NCI-H146 treated with DMSO at 0.1 percent for 48 hours (cell line): Measurements from ENCODE around the gene TBC1D5.
"Not testable (repeated sequence)": the region's sequence is repeated elsewhere in the genome, so short reads cannot be mapped to it uniquely, and the experiment has no call there.

ENCODE experiments used
- DNase-seq: peaks from one replicate; lab custom pipeline; 2025; ENCODE audit not compliant: unreplicated experiment; lab: John Stamatoyannopoulos, UW

The TBC1D5 gene

DNA sequence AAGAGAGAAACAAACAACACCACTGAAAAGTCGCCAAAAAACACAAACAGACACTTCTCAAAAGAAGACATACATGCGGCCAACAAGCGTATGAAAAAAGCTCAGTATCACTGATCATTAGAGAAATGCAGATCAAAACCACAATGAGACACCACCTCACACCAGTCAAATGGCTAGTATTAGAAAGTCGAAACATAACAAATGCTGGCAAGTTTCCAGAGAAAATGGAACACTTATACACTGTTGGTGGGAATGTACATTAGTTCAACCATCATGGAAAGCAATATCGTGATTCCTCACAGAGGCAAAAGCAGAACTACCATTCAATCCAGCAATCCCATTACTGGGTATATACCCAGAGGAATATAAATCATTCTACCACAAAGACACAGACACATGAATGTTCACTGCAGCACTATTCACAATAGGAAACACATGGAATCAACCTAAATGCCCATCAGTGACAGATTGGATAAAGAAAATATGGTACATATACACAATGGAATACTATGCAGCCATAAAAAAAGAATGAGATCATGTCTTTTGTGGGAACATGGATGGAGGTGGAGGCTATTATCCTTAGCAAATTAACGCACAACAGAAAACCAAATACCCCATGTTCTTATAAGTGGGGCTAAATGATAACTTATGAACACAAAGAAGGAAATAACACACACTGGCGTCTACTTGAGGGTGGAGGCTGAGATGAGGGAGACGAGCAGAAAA, 93.6 kb downstream of the TBC1D5 start:
- DNase-seq = not testable (repeated sequence)

DNA sequence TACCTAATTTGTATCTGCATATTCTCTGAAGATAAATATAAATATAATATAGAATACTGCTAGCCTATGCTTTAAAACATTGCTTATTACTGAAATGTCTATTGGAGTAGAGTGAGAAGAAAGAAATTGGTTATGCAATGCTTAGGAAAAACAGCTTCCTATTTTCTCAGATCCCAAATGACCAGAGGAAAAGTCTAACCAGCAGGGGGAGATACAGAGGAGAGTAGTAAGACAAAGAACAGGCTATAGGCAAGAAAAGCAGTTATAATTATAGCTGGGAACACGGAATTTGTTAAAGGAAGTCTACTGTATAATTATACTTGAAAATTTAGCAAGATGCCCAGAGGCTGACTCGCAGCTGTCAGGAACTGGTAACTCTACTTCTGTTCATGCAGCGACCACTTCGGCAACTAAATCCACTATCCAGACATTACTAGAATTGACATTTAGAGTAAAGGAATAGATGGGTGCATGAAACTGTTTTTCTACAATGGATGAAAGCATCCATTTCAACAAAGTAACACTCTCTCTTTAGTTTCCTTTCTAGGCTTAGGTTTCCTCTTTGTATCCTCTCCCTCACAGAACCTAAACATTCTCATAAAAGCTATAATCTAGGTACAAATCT, 97.2 kb downstream of the TBC1D5 start:
- DNase-seq = peak; percentile 45

DNA sequence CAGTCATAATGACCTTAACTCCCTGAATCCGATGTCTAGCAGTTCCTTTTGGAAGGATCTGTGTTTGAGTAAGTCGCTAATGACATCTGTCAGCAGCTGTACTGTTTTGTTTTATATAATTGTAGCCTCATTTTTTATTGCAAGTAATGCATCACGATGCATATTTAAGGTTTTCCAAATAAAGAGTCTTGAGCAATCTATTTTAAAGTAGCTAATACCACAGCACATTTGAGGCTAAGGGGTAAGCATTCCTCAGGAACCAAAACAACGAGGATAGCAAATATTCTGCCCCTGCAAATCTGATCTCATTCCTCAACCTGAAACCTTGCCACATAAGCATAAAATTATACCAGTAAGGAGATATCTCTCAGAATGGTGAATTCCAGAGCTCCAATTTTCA, 98.7 kb downstream of the TBC1D5 start:
- DNase-seq = no peak

DNA sequence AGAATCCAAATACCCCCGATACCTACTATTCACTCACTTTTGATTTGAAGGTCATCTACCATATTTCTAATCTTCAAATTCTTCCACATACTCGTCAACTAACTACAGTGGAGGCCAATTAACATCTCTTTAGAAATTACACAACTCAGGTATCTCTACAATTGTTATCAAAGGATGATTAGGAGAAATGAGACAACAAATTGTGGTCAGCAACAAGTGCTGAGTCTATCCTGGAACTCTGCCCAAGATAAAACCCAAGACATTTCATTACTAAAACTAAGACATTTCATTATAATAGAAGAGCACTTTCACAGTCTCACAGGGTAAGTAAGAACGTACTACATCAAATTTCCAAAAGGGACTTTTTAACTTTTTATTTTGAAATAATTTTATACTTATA, 100.0 kb downstream of the TBC1D5 start:
- no peak for DNase-seq

DNA sequence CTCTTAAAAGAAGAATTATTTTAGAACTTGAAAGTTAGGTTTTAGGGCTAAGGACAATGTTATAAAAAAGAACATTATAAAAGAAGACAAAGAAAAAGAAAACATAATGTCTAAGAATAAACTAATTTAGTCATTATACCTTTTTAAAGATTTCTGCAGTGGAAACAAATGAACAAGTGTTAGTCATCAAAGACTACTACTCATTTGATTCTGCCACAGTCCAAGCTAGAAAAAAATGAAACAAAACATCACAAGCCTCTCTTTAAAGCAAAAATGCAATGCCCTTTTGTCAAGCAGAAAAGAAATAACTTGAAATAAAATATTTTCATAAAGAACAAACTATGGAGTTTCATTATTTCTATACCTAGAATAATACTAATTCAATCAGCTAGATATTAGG, 102.0 kb downstream of the TBC1D5 start:
- no peak for DNase-seq

DNA sequence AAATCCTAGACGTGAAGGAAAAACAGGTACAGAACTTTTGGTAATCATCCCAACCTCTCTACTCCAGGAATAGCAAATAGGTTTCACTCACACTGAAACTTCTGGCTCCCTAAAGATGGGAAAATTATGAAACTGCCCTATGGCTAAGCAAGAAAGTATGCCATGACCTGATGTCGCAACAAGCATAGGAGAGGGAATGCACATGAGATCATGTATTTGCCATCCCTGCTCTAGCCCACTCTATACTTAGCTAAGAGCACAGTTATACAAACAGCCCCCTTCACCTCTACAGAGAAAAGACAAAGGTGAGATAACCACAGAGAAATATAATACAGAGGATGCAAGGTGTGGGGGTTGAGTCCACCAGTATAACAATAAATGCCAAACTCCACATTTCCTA, 102.7 kb downstream of the TBC1D5 start:
- peak; percentile 13 for DNase-seq

DNA sequence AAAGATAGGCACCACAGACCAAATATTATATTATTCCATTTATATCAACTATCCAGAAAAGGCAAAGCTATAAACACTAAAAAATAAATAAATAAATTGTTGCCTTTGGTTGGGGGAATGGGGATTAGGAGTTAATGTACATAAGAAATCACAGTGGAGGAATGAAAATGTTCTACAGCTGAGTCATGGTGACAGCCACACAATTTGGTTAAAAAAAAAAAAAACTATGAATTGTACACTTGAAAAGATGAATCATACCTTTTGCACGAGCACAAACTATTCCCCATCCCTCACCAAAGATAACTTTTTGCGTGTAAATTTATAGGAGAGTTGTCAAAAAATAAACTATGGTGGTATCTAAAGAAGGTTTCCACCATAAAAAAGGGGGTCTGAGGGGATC, 103.2 kb downstream of the TBC1D5 start:
- DNase-seq = no peak

DNA sequence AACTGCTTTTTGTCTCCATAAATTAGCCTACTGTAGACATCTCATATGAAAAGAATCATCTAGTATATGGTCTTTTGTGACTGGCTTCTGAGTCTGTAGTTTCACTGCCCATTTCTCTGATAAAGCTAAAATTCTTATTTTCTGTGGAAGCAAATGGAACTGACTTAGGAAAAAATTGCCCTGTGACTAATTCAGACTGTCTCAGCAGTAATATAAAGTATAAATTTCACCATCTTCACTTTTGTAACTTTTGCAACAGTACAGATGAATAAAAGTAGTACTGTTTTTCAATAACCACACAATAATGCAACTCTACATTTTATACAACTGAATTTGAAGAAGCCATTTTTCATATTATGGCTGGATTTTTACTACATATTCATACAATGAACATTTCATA, 104.1 kb downstream of the TBC1D5 start:
- DNase-seq = no peak

DNA sequence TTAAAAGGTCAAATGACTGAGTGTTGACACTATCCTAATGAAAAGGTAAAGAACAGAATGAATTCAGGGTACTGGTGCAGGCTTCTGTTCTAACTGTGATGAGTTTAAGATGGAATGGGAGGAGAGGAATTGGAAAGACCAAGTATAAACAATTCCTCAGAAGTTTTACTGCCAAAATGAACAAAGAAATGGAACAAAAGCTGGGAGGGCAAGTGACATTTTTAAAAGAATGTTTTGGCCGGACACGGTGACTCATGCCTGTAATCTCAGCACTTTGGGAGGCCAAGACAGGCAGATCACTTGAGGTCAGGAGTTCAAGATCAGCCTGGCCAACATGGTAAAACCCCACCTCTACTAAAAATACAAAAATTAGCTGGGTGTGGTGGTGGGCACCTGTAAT, 106.8 kb downstream of the TBC1D5 start:
- DNase-seq = not testable (repeated sequence)

DNA sequence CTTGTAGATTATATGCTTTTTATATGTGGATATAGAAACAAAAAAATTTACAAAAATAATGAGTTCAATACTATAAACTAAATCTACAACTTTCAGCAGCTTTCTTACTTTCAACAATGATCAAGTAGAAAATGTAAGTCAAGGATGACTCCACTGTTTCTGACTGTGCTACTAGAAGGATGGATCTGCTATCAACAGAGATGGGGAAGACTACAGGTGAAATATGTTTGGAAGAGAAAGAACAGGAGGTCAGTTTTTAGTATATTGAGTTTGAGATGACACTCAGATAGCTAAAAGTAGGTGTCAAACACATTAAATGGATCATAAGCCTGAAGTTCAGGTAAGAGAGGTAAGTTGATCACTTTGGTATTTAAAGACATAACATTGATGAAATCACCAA, 107.5 kb downstream of the TBC1D5 start:
- DNase-seq = no peak

DNA sequence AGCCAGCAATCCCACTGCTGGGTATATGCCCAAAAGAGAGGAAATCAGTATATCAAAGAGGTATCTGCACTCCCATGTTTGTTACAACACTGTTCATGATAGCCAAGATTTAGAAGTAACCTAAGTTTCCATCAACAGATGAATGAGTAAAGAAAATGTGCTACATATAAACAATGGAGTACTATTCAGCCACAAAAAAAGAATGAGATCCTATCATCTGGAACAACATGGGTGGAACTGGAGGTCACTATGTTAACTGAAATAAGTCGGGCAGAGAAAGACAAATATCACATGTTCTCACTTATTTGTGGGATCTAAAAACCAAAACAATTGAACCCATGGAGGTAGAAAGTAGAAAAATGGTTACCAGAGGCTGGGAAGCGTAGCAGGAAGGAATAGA, 108.2 kb downstream of the TBC1D5 start:
- DNase-seq = no peak

DNA sequence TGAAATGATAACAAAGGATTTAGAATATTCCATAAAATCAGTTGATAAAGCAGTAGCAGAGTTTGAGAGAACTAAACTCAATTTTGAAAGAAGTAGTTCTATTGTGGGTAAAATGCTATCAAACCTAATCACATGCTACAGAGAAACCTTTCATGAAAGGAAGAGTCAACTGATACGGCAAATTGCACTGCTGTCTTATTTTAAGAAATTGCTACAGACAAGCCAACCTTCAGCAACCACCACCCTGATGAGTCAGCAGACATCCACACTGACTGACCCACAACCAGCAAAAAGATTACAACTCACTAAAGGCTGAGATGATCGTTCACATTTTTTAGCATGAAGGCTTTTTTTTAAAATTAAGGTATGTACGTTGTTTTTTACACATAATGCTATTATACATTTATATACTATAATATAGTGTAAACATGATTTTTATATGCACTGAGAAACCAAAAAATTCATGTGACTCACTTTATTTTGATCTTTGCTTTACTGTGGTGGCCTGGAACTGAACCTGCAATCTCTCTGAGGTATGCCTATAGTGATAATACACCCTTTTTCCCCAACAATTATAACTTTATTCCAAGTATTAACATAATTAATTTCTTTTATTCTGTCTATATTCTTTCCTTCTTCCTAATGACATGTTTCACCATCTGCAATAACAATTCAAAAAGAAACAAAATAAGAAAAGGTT, 109.9 kb downstream of the TBC1D5 start:
- no peak for DNase-seq

DNA sequence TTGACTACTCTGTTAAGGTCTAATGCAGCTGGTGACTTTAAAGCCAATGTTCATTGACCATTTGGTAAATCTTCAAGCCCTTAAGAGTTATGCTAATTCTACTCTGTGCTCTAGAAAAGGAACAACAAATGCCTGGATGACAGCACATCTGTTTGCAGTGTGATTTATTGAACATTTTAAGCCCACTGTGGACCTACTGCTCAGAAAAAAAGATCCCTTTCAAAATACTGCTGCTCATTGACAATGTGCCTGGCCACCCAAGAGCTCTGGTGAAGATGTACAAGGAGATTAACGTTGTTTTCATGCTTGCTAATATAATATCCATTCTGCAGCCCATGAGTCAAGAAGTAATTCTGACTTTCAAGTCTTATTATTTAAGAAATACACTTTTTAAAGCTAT, 110.8 kb downstream of the TBC1D5 start:
- DNase-seq = no peak

DNA sequence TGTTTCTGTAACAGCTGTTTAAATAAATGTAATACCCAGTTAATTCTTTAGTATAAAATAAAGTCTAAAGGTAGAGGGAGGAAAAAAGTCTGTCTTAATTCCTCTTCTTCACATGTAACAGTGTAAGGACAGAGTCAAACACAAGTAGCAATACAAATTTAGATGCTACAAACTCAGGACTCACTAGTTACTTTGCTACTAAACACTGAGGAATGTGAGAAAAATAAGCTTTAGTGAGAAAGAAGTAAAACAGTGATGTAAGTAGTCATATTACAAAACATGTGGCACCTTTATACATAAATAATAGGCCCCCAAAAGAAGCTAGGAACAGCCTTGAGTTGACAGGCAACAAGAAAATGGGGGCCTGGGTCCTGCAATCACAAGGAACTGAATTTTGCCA, 113.0 kb downstream of the TBC1D5 start:
- DNase-seq = no peak

DNA sequence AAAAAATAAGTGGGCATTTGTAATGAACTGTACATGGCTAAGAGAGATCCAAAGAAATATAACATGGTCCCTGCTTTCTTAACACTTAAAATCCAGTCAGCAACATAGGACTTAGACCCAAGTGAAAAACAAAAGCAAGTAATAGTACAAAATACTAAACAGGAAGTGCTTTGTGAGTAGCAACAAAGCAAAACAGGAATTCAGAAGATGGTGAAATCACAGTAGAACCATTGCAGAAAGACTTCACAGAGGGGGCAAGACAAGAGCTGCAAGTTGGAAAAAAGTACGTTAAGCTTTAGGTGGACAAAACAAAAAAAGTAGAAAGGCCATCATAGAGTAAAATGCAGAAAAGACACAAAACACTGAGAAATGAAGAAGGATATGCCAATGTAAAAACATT, 116.0 kb downstream of the TBC1D5 start:
- DNase-seq = no peak

DNA sequence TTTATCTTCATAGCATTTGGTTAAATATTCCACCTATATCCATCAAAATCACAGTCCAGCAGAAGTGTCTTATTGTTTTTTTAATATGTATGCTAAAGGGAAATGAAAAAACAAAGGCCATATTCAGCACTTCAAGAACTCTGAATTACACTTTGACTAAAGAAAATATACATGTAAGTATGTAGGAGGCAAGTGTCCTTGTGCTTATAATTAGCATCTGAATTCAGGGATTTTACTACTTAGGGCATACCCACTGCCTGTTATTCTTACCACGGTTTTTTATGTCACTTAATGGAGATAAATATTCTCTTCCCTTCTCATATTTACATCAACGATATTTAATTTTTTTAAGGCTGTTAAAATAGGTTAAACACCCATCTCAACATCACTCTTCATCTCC, 117.3 kb downstream of the TBC1D5 start:
- no peak for DNase-seq

DNA sequence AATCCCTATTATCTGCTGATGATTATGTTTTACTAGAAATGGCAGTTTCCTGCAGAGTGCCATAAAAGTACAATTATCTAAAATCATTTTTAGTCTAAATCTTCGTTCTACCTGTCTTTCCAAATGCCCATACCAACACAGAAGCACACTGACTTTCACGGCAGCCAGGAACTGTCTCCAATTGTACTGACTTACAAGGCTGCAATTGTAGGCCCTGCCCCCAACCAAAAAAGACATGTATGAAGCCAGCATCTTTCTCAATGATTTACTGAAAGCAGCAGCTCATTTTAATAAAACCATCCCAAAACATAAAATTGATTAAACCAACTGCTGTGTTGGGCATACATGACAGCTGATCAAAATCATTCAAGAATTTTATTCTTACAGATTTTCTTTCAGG, 119.0 kb downstream of the TBC1D5 start:
- DNase-seq = no peak

DNA sequence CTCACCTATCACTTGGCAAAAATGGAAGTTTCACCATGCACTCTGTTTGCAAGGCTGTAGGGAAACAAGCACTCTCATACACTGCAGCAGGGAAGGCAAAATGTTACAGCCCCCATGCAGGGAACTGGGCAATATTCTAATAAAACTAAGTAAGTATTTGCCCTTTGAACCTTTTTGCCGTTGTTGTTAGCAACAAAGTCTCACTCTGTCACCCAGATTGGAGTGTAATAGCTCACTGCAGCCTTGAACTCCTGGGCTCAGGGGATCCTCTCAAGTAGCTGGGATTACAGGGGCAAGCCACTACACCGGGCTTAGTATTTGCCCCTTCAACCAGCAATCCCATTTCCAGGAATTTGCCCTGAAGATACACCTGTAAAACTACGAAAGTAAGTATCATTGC, 122.5 kb downstream of the TBC1D5 start:
- DNase-seq = no peak

DNA sequence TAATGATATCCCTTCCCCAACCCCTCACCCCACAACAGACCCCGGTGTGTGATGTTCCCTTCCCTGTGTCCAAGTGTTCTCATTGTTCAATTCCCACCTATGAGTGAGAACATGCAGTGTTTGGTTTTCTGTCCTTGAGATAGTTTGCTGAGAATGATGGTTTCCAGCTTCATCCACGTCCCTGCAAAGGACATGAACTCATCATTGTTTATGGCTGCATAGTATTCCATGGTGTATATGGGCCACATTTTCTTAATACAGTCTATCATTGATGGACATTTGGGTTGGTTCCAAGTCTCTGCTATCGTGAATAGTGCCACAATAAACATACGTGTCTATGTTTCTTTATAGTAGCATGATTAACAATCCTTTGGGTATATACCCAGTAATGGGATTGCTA, 129.4 kb downstream of the TBC1D5 start:
- not testable (repeated sequence) for DNase-seq

DNA sequence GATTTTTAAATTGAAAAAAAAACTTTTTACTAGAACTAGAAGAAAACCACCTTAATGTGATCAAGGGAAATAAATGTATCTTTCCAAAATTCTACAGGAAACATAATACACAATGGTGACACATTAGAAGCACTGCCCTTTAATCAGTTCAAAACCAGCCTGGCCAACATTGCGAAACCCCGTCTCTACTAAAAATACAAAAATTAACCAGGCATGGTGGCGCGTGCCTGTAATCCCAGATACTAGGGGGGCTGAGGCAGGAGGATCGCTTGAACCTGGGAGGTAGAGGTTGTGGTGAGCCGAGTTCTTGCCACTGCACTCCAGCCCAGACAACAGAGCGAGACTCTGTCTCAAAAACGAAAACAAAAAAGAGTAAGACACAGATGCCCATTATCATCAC, 134.5 kb downstream of the TBC1D5 start:
- DNase-seq = no peak

DNA sequence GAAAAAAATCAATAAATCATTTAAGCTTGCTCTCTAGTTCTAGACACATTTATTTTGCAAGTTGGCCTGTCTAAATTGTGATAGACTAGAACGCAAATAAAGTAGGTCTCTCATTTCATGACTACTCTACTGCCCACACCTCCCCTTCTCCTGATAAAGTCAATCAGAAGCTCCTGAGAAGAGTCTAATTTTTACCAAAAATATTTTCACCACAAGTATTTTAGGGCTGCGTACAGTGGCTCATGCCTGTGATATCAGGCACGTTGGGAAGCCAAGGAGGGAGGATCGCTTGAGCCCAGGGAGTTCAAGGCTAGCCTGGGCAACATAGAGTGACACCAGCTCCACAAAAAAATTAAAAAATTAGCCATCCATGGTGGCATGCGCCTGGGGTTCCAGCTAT, 136.5 kb downstream of the TBC1D5 start:
- DNase-seq = no peak

DNA sequence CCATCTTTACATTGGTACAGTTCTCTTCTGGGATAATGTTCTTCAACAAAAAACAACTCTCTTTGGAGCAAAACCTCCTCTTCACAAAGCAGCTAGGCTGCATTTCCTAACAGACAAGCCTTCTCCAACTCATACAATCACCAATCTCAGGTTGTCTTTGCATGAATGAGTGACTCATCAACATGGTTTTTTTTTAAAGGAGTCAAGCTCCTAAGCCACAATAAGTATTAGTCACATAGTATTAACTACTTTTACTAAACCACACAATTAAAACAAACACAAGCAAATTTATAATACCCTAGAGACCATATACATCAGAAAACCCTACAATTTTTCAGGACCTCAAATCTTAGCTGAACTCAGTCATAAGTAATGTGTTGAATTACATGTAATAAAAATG, 137.4 kb downstream of the TBC1D5 start:
- no peak for DNase-seq
